ENCODE measurements around the gene TM7SF2.

DNA sequence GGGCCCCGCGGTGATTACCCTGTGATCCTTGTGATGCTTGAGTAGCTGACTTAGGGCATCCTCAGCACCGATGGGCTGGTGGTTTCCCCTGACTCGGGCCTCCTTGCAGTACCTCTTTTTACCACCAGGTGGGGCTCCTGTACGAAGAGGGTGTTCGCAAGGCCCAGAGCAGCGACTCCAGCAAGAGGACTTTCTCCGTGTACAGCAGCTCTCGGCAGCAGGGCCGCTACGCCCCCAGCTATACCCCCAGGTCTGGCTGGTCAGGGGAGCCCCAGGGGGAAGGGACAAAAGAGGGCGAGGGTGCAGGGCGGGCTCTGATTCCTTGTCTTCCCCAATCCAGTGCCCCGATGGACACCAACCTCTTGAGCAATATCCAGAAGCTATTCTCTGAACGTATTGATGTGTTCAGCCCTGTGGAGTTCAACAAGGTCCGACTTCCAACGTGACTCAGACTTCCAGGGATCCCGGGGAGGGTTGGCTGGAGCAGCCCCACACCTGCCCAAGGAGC is 1.3 kb upstream of the TM7SF2 start:
- TF ChIP-seq CTCF (IDR thresholded peaks at IDR 0.05): peak; percentile 91
- TF ChIP-seq EZH2 (IDR thresholded peaks at IDR 0.05): no peak
